ENCODE measurements around the gene ANG. TPM values are rescaled to one million over a fixed set of nuclear protein-coding genes. Genes with fewer than 3 reads are reported as not detected.
A peak's percentile ranks its signal among the peaks of the same experiment; 100 is the strongest.

The ANG gene
- total and polyA plus RNA-seq, 10 of the 15 experiments (the other 5 are each of a cell fraction or from before 2014, with no cell fraction given), result 1.0 to 5.9 (median 2.2) TPM

- no peak for TF ChIP-seq NRF1 (conservative IDR thresholded peaks at IDR 0.05; ENCODE audit: low read depth, low read length)
- peak; percentile 98 for TF ChIP-seq SREBF2 (IDR thresholded peaks at IDR 0.05; ENCODE audit: low read length)
- TF ChIP-seq RAD21 (IDR thresholded peaks at IDR 0.05; ENCODE audit: insufficient read depth, low read depth, low read length), result no peak
- peak; percentile 97 for TF ChIP-seq TARDBP (IDR thresholded peaks at IDR 0.05; ENCODE audit: borderline replicate concordance)
- TF ChIP-seq SMARCA5 (IDR thresholded peaks at IDR 0.05), result peak; percentile 84
- TF ChIP-seq CBFB (IDR thresholded peaks at IDR 0.05; ENCODE audit: low read depth), result peak; percentile 60; the same call in 1 of the 2 replicates
- TF ChIP-seq TCF12 (IDR thresholded peaks at IDR 0.05; ENCODE audit: low read depth, low read length), result peak; percentile 26; the same call in 1 of the 2 replicates
- peak; percentile 62 for TF ChIP-seq POLR2A (IDR thresholded peaks at IDR 0.05; ENCODE audit: low read depth, low read length)
- no peak for TF ChIP-seq PRDM15 (CRISPR knock-in tag; IDR thresholded peaks at IDR 0.05)
- no peak for TF ChIP-seq HCFC1 (IDR thresholded peaks at IDR 0.05; ENCODE audit: low read length)
- TF ChIP-seq POLR2AphosphoS5 (IDR thresholded peaks at IDR 0.05; ENCODE audit: low read length), result no peak
- TF ChIP-seq EP300 (IDR thresholded peaks at IDR 0.05; ENCODE audit: borderline replicate concordance in 1 of 2, control insufficient read depth in 1 of 2, low read depth in 2 of 2, low read length in 2 of 2), result peak in 1 of 2 experiments; percentile 58; a peak in 1 of 4 replicates
- TF ChIP-seq TAF1 (IDR thresholded peaks at IDR 0.05; ENCODE audit: borderline replicate concordance, low read depth, low read length), result 0 out of 2 replicates have a peak, but pooled peaks have one; percentile 8
- no peak for TF ChIP-seq ZBTB33 (IDR thresholded peaks at IDR 0.05)
- peak; percentile 46; the same call in 1 of the 2 replicates for TF ChIP-seq IRF4 (IDR thresholded peaks at IDR 0.05; ENCODE audit: low read depth, low read length)
- no peak for TF ChIP-seq KLF5 (IDR thresholded peaks at IDR 0.05; ENCODE audit: partially characterized antibody)
- TF ChIP-seq E2F8 (IDR thresholded peaks at IDR 0.05; ENCODE audit: low read depth, partially characterized antibody), result peak; percentile 83
- peak; percentile 32 to 62; a peak in 3 of 4 replicates for TF ChIP-seq IKZF2 (IDR thresholded peaks at IDR 0.05)
- TF ChIP-seq CREB1 (IDR thresholded peaks at IDR 0.05; ENCODE audit: low read depth), result 0 out of 2 replicates have a peak, but pooled peaks have one; percentile 26
- peak; percentile 95 for TF ChIP-seq ZSCAN29 (IDR thresholded peaks at IDR 0.05)
These were observed 4.5 kb upstream of the ANG start, which contains the start of gene RNASE4 (continued) for GRCh38 chr14:20683891-20684661.
